HG03095 (cell line): ENCODE results near the gene MED20.

Source experiments
- ATAC-seq: cut with Tn5 transposase; IDR thresholded peaks from one replicate; pipeline ENCODE4 v1.9.1; 2021; ENCODE audit warnings: moderate library complexity; ENCODE audit not compliant: unreplicated experiment

MED20 gene

DNA sequence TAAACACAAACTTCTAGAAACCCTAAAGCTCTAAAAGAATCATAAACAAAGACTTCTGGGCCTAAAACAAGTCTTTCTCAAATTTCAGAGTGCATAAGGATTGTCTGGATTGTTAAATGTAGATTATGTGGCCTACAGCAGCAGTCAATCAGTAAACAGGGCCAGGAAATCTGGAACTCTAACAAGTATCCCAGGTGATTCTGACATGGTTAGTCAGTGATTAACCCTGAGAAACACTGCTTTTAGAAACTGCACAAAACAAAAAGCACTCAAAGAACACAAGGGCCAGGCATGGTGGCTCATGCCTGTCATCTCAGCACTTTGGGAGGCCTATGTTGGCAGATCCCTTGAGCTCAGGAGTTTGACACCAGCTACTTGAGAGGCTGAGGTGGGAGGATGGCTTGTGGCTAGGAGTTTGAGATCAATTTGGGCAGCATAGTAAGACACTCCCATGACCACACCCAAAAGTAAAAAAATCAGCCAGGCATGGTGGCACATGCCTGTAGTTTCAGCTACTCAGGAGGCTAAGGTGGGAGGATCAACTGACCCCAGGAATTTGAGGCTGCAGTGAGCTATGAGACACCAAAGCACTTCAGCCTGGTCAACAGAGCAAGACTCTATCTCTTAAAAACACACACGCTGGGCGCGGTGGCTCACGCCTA, 5.9 kb downstream of the MED20 start:
- ATAC-seq: no peak

DNA sequence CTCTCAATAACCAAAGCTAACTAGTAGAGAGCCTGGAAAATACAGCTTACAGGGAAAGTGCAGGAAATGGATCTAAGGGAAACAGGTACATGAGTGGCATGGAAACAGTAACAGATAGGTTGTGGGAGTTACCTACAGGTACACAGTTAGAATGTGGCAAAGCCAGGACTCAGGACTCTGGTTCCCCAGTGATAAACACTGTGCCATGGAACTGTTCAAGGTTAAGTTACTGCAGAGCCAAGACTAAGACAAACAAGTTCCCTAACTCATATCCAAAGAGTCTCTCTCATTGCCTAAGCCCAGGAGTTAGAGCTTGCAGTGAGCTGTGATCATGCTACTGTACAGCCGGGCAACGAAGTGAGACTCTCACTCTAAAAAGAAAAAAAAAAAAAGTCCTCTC, 6.6 kb downstream of the MED20 start:
- no peak for ATAC-seq

DNA sequence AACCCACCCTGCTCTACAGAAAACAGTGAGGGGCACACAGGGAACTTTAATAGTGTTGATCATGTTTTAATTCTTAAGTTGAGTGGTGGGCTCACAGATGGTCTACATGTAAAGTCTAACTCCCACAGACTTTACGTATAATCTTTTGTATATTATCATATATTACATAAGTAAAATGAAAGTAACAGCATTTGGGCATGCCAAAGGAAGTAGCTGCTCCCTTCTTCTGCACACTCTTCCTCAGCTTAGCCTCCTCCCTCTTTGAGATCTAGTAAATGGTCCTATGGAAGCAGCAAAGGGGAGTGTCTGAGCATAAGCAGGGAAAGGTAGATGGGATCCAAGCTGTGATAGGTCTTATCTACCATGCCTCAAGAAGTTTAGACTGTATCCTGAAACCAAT, 11.2 kb downstream of the MED20 start:
- no peak for ATAC-seq

DNA sequence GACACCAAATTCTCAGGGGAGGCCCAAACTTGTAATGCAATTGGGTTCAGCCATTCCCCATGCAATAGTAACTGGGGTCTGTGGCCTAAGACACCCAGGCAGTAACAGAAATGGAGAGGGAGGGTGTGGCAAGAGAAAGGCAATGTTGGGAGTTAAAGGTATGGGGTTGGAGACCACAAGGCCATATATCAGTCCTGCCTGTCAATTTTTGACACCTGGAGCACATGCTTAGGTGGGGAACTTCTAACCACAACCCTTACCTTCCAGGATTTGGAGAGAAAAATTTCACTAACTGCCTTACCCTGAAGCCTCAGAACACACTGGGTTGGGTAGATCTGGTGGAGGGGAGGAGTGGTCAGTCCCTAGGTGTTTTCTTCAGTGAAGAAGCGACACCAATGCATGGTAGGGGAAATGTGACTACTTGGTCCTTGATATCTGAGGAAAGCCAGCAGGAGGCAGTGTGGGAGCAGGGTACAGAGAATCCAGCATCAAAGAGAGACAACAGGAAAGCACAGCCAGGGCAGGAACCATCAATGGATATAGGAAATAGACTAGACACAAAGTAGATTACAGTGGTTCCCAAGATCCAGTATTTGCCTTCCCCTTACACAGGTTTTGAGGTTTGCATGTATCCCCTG, 18.9 kb downstream of the MED20 start:
- no peak for ATAC-seq

DNA sequence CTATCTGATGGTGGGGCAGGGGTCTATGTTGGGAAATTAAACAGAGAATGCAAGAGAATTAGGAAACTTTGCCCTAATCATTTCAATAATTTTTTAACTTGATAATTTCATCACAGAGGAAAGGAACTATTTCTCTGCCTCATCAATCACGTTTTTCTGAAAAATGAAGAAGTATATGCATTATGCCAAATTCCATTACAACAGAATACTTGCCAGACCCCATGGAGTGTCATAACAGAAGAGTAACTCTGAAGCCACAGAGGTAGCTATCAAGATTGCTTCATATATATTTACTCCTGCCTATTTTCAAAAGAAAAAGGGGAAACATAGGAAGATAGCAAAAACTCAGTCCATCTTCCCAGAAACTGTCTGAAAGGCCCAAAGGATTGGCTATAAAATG, 20.1 kb downstream of the MED20 start:
- ATAC-seq: no peak

DNA sequence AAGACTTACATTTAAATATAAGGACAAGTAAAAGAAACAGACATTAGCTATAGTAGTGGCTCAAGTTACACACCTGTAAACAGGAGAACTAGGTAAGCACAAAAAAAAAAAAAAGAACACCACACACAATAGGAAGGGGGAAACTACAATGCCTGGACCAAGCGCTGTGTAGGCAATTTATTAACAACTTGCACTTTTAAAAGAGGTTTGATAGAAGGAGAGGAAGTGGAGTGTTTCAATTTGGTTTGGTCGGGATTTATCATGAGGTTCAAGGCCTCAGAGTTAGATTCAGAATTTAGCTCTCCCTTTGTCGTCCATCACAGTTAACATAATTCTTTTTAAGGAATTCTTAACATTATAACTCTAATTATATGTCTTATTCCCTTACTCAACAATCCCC, 24.7 kb downstream of the MED20 start:
- no peak for ATAC-seq

DNA sequence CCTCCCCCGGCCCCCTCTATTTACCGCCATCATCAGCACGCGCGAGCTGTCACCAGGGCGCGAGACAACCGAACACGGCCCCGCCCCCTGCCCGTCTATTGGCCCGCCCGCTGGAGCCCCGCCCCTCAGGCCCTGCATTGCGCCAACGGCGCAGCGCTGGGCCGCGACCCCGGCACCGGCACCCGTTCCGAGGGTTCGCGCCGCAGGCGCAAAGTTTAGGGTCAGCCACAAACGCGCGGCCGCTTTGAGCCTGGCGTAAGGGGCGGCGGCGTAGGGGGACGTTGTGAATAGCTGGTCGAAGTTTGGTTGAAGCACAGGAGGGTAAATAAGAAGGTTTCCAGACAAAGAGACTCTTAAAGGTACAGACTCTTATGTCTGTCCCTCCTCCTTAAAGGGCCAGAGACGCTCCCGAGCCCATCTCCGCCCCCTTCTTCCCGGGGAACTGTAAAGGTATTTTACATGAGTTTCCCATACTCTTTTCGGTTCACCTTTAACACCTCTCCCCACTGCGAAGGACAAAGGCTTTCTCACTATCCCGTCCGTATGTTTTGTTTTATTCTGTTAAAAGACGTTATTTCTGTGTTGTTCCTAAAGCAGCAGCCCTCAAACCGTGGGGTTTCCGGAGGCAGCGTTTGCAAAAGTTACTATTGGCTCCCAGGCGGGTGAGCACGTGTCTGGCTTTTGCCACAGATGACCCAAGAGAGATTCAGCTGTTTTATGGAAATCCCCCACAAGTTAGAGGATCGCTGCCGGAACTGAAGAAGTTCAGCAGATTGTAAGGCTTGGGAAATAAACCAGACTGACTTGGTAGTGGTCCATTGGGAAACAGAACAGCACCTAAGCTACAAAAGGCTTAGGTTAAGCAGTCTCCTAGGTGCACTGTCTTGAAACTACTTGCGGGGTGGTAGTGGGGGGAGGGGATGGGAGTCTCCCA, 25.4 kb downstream of the MED20 start, which contains the start of gene USP49:
TSS of gene USP49 (minus strand) at position 76 of the 934 bp plus-strand sequence. CDS start 88,392 bp downstream, outside the sequence.
- ATAC-seq: peak; percentile 73

DNA sequence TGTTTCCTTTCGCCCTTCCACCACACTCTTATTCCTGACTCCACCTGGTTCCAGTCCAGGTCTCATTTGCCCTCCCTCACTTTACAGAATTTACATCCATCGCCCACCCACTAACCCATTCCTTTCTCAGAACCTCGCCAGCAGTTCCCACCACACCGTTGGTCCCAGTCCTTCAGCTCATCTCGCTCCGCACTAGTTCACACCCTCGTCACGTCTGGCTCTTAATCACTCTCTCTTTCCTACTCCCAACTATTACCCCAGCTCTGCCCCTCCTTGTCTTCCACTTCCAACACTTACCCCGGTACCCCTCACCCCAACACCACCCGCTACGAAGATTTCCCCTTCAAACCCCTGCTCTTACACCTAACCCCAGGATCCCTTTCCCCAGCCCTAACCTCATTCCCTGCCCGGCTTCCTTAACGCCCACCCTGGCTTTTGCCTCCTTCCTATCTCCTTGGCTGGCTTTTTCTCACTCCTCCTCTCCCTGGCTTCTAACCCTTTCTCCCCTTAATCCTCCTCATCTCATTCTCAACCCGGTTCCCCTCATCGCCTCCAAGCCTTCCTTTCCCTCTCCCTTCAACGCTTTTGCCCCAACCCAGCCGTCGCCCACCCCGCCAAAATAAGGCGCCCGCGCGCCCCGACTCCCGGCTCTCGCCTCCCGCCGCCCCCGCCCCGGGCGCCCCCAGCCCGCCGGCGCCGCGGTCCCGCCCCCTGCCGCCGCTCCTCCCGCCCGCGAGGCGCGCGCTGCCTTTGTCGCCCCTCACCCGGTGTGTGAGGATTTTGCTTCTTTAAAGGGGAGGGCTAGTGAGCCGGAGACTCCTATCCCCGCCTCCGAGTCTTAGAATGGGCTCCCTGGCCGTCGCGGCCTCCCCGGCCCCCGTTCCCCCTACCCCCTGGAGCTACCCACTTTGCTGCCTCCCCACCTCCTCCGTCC, 26.3 kb downstream of the MED20 start:
- peak; percentile 25 for ATAC-seq

DNA sequence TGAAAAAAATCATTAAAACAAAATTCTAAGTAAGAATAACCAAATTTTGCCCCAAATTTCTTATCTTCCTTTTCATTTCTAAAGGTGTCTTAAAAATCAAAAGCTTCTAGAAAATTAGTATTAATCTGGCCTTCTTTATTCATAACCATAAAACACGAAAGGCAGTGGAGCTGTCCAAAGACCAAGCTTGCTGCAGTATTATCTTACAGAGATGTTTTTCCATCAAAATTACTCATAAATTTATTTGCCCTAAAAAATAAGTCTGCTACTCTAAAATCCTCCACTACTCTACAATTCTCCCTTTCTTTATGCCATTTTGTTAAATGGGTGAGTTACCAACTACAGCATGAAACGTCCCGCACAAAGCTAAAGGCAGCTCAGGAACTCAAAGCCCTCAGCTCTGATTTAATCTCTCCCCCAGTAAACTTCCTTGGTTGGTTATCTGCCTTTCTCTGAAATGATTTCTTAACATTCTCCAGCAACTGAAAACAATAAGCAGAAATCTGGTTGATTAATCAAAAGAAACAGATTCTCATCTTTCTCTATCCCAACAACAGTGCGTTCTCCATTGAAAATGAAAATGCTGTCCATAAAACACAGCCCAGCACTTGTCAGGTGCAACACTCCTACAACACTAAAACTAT, 27.9 kb downstream of the MED20 start:
- ATAC-seq: no peak

DNA sequence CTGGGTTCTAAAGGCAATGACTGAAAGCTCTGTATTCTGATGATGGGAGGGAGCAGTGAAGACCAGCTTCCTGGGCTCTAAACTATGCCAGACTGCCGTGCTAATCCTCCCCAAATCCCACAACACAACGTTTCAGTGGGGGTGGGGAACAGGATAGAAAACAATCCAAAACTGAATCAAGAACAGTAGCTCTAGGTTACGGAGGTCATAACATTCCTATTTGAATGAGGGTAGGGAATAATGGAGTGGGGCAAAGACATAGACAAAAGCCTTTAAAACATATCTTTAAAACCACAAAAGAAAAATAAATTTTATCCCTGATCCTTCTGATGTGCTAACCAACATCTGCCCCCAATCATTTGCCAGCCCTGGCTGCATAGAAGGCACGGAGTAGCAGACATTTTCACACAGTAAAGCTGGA, 33.6 kb downstream of the MED20 start:
- ATAC-seq: no peak

DNA sequence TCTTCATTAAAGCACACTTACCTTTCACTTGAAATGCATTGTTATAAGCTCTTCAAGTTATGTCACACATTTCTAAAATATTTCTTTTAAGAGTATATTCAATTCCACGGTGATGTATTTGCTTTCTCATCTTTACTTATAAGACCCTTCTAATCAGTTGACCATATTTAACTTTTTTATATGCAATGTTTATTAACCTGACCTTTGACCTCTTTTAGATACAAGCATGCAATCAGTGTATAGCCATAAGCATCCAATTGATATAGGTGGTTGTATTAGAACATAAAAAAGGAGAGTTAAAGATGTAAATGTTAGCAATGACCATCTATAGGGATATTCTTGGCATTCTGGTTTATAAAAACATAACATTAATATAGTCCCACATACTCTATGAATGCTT, 35.0 kb downstream of the MED20 start:
- no peak for ATAC-seq

DNA sequence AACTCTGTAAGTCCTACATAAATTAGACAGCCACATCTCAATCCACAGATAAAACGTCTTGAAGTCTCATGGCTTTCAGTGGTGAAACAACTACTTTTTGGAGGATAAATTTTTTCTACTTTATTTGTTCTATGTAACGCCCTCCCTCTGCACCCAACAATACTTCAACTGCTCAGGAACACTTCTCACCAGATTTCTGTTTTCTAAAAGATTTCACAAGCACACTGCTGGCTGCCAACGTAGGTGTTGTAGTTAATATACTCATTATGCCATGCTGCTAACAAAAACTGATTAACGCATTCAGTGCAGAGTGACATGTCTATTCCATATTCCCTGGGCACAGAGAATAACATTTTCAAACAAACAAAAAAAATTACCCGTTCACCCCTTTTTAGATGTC, 36.0 kb downstream of the MED20 start:
- ATAC-seq: no peak

DNA sequence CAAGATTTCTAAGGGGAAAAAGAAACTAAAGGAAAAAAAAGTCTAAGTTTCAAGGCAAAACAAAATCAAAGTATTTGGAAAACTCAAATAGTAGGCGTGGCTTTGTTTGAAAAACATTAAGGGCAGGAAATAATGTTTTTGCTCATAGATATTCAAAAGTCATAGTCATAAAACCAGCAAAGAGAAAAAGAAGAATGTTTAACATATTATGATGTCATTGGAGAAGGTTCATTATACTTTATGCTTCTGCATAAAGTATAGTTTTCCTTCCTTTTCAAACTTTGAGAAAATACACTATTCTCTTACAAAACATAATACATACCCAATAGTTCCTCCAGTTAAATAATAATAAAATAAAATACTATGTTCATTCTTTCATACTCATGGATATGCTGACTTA, 39.4 kb downstream of the MED20 start:
- no peak for ATAC-seq

DNA sequence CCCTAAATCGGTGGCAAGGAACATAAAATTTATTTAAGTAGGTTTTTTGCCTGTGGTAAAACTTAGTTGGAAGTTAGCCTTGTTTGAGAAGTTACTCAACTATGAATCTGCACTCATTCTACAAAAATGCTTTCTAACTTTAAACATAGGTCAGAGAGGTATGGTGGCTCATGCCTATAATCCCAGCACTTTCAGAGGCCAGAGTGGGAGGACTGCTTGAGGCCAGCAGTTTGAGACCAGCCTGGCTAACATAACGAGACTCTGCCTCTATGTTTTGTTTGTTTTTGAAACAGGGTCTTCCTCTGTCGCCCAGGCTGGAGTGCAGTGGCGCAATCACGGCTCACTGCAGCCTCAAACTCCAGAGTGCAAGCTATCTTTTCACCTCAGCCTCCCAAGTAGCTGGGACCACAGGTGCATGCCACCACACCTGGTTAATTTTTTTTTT, 42.0 kb downstream of the MED20 start:
- ATAC-seq: no peak

DNA sequence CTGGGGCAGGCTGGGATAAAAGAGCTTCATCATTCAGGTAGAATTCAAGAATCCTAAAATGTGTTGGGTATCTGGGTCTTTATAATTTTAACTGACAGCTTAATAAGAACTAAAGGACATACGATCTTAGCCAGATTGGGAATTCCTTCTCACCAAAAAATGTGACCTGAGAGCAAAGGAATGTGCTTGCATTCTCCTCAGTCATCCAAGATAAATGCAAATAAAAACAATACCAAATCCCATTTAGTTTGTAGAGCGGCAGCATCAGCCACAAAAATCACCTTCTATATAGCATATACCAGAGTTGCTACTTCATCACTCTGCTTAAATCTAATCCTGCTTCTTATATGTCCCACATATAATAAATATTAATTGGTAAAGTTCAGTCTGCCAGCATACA, 42.7 kb downstream of the MED20 start:
- no peak for ATAC-seq

DNA sequence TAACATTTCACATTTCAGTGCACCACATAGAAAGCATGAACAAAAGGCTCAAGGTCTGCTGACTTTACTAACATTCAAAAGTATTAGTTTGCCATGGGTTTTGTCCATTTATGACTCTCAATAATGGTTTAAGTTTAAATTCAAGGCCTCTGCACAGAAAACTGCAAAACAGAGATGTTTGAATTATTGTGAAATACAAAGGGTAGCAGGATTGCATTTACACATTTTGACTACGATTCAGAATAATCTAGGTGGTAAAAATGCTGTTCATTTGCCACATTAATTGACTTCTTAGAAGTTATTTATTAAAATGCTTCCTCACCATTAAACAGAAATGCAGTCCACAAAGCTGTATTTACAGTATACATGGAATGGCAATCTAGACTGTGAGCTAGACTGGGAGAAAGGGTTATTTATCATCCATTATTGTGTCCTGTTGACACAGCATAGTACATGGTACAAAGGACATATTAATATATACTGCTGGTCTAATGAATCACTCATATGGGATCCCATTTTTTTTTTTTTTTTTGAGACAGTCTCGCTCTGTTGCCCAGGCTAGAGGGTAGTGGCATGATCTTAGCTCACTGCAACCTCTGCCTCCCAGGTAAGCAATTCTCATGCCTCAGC, 43.8 kb downstream of the MED20 start:
- no peak for ATAC-seq

DNA sequence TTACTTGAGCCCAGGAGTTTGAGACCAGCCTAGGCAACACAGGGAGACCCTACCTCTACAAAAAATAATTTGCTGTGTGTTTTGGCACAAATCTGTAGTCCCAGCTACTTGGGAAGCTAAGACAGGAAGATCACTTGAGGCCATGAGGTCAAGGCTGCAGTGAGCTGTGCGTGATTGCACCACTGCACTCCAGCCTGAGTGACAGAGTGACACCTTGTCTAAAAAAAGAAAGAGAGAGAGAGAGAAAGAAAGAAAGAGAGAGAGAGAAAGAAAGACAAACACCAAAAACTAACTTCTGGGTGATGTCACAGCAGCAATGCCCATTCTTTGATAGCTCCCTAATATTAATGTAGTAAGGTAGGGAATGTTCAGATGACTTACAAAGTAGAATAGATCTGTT, 46.2 kb downstream of the MED20 start:
- no peak for ATAC-seq

DNA sequence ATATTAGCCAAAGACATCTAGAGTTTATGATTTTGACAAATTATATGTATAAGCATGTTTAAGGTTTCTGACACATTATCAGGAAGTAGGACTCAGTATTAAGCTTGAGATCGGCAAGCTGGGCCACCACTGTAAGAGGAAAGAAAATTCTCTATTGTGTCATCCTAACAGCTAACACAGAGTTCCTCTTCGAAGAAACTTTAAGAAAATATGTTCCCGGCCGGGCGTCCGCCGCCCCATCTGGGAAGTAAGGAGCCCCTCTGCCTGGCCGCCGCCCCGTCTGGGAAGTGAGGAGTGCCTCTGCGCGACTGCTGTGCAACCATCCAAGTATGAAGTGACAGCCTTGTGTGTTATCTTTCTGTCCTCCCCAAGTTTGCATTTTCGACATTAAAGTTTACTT, 48.8 kb downstream of the MED20 start:
- ATAC-seq: no peak

DNA sequence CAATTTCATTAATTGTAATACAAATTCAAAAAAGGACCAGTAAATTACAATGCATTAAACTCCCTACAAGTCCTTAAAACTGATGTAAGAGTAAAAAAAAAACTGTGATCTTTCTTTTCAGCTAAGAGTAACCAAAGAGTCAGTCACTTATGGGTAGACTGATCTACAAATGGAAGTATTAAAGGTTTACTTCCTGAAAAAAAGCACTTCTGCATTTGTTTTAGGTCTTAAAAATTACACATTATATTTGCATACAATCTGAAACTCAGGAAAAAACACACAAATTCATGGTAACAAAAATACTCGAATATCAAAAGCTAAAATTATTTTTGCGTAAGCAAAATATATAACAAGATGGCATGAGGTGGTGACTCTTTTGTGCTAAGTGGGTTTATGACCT, 49.2 kb downstream of the MED20 start:
- no peak for ATAC-seq

DNA sequence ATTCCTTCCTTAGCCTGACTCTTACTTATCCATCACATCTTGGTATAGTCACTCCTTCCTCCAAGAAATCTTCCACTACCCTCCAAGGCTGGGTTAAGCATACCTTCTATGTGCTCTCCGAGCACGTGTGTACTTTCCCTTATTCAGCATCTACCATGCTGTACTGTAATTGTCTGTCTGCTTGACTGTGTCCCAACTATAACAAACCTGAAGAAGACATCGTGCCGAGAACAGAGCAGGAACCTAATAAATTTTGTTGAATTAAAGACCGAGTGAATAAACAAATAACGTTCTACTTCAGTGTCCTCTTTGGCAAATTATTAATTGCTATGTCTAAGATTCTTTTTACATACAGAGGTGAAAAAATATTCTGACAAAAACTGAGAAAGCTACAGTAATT, 61.6 kb downstream of the MED20 start:
- no peak for ATAC-seq
